Suppressor macrophage treated with lipopolysaccharide for 4 hours (primary cell): Measurements from ENCODE around the gene CHRNA5.

Experiments used
- DNase-seq: peaks from one replicate; pipeline ENCODE4 v3.0.0-alpha.2; 2020

Gene CHRNA5

GRCh38 chr15:78640527-78641101, 75.3 kb downstream of the CHRNA5 start:
- no peak for DNase-seq

GRCh38 chr15:78641102-78641748, 75.9 kb downstream of the CHRNA5 start, which contains the start of gene CHRNB4:
Gene CHRNB4, minus strand, starts transcription at chr15:78641210. Its CDS starts 77 bp downstream, at chr15:78641133.
- DNase-seq: no peak

GRCh38 chr15:78641749-78642275, 76.5 kb downstream of the CHRNA5 start:
- DNase-seq: no peak

GRCh38 chr15:78642331-78642730, 77.0 kb downstream of the CHRNA5 start:
- DNase-seq: no peak
